A549 treated with dexamethasone at 1 μM for 4 hours (cell line): Measurements from ENCODE around the gene PCGF1. TPM values are rescaled to one million over a fixed set of nuclear protein-coding genes. Genes with fewer than 3 reads are reported as not detected.

Experiments used
- total RNA-seq: library from RNA; stranded (reverse); fragments of 200-300 nt; extraction: Qiagen RNA extraction; gene quantifications from 5 replicates; pipeline ENCODE4 v1.2.3, GENCODE V29; 2022

The PCGF1 gene
- 29.3 to 38.9 TPM (median 31.6 TPM) in 5 replicates for total RNA-seq

DNA sequence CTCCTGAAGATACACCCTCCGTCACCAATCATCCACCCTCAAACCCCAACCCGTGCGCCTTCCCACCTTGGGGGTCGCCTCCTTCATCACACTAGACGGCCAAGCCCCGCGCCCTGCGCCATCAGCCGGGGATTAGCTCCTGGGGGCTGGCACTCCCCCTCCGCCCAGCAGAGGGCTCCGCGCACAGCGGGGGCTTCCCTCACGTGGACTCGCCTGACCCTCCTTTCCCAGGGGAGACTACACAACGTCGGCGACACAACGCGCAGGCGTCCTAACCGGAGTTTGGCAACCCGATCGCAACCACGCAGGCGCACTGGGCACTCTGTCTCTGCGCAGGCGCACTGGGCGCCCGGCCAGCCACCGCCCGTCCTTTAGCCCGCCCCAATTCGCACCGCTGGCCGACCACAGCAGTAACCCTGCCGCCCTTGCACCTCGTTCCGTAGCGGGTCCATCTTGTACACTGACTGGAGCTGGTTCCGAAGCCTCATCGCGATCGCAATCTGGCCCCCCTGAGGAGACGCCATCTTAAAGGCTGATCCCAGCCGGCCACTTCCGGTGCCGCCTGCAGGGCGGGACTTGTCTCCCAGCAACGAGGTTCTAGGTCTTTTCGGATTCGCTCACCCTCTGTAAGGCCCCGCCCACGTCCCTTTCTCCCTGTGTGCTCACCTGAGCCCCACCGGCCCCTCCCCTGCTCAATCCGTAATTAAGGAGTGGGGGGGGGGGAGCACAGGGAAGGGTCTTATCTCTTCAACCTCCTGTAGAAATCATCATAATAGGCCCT, at the start of gene PCGF1:
TSS of gene PCGF1 (minus strand) at position 551 of the 781 bp plus-strand sequence. CDS start at position 524, 27 bp downstream.

DNA sequence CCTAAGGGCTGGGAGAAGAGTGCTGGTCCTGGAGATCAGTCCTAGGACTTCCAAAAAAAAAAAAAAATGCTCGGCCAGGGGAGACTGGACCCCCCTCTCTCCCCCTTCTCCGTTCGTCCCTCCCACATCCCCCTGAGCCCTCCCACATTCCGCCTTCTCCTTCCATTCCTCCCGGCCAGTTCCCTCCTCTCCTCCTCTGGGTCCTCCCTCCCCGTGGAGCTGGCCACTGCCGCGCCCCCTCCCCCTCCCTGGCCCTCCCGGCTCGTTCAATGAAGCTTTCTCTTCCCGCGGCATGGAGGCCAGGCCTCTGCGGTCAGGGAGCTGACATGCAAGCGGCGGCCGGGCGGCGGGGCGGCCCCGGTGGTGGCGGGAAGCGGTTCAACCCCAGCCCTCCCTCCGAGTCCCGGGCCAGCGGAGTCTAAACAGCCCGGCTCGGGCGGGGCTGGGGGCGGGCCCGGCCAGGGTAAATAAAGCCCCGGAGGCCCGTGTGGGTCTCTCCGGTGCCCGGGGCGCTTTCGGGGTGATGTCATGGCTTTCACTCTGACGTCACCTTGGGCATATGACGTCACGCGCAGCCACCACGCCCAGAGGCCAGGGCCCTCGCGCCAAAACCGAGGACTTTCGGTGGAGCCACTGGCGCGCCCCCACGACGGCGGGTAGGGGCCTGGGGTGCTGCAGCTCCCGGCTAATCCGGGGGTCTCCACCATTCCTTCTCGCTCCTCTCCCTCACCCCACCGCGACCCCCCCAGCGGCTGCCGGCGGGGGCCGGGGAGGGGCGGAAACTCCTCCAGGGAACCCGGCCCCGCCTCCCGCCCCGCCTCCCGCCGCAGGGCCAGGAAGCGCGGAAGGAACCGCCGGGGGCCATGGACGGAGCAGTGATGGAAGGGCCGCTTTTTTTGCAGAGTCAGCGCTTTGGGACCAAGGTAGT, 46.7 kb upstream of the PCGF1 start, which contains the start of the genes DOK1 and LOXL3:
TSS of gene DOK1 (plus strand) at position 829 of the 928 bp plus-strand sequence. CDS start at position 864, 35 bp downstream.
TSS of gene LOXL3 (minus strand) at position 51 of the 928 bp plus-strand sequence. CDS start 1,308 bp downstream, outside the sequence.

DNA sequence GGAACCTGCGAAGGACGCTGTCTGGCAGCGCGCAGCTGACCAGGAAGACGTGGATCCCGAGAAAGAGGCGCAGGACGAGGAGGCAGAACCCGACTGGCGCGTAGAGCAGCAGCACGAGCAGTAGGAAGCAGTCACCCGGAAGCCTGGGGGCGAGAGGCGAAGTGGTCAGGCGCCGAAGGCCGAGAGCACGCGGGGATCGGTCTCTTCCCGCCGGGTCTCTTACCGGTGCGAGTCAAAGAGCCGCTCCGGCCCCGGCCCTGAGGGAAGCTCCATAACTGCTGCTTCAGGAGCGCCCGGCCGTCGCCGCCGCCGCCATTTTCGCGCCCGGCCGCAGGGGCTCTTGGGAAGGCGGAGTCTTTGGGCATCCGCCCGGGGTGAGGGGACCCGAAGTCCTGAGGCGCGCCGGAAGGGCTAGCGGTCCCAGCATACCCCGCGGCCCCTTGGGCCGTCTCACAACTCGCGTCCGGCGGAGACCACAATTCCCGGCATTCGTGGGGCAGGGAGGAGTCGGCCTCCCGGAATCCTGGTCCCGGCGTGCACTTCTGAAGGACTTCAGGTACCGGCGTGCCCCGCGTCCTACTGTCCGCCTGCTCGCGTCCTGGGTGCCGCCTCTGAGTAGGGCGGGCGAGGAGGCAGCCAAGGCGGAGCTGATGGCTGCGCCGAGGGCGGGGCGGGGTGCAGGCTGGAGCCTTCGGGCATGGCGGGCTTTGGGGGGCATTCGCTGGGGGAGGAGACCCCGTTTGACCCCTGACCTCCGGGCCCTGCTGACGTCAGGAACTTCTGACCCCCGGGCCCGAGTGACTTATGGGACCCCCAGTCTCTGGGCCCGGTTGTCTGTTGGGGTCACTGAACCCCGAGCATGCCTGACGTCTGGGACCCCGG, 22.1 kb upstream of the PCGF1 start, which contains the start of the genes AUP1 and HTRA2:
TSS of gene AUP1 (minus strand) at position 350 of the 882 bp plus-strand sequence. CDS start at position 273, 77 bp downstream.
TSS of gene HTRA2 (plus strand) at position 577 of the 882 bp plus-strand sequence. CDS start at position 651, 74 bp downstream.

DNA sequence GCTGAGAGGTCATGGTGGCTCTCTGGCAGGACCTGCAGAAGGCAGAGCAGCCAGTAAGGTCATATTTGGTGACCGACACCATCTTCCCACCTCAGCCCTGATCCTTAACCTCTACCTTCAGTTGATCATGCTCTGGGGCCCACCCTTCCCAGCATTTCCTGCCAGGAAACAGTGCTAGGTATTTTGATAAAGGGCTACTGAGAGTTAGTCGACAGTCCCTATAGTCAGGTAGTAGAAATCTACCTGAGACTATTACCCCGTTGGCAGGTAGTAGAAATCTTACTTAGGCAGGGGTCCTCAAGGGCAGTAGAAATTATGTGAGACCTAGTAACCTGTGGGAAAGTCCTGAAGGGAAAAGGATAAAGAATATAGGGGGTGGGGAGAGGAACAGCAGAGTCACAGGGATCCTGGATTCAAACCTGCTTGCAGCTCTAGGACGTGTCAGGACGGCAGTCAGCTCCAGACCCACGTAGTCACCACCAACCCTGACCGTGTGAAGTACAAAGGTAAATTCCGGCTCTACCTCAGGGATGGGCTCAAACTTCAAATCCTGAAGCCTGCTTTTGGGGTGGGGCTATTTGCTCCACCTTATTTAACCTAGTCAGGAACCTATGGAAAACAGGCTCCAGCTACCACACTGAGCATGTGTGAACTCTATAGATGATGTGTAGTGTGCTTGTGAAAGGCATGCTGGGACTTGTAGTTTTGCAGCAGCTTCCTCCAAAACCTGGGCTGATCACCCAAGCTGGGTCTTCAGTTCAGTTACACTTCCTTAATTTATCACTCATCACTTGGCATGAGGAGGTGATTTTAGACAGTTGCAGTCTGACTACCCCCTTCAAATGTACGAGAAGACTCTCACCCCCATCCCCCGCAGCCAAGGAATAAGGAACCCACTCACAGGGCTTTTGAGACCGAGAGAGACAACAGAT, 18.5 kb upstream of the PCGF1 start, which contains the start of gene DQX1:
TSS of gene DQX1 (minus strand) at position 515 of the 932 bp plus-strand sequence. CDS start at position 13, 502 bp downstream.

DNA sequence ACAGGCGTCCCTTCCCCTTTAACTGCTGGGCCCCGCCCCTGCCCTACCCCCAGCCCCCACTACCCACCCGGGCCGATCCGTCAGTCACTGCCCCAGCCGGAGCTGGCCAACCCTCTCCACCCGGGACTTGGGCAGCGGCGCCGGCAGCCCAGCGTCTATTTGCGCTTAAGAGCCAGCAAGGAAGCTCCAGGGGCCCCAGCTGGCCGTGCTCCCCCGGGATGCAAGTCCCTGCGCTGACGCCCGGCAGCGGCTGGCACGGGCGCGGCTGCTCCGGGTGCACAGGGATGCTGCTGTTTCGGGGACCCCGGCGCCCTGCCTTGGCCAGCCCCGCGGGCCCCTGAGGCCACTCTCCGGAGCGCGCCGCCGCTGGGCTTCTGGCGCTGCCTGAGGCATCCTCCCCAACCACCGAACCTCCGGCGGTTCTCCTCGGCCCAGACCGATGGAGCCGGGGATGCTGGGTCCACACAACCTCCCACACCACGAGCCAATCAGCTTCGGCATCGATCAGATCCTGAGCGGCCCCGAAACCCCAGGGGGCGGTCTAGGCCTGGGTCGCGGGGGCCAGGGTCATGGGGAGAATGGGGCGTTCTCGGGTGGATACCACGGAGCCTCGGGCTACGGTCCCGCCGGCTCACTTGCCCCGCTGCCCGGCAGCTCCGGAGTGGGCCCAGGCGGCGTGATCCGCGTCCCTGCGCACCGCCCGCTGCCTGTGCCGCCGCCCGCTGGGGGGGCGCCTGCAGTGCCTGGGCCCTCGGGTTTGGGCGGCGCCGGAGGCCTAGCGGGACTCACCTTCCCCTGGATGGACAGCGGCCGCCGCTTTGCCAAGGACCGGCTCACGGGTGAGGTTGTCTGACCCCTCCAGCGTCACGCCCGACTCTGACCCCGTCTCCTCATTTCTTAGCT, 7.1 kb upstream of the PCGF1 start, which contains the start of gene TLX2:
TSS of gene TLX2 (plus strand) at position 83 of the 903 bp plus-strand sequence. CDS start at position 440, 357 bp downstream.

DNA sequence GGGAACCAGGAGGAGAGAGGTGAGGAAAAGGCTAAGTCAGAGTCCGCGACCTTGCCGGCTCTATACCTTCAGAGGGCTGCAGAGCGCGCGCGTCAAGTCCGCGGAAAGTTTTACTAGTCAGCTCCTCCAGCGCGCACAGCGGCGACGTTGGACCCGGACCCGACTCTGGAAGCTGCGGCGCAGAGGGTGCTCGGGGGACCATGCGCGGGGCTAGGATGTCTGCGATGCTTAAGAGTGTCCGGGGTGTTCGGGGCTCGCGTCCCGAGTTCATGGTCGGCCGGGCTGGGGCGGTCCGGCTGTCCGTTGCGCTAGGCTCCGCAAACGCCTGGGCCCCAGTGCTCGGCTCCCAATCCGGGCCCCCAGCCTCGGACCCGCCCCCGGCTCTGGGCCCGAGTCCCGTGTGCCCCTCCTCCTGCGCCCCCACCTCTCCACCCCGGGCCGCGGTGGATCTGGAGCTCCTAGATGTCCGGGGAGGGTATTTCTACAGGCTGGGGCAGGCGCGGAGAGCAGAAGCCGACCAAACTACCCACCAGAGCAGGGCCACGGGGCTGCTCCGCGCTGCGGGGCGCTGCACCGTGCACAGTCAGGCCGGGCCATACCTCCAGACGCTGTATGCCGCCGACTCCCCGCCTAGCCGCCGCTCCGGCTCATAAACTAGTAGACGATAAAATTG, 8.1 kb downstream of the PCGF1 start, which contains the start of gene LBX2:
TSS of gene LBX2 (minus strand) at position 337 of the 673 bp plus-strand sequence. CDS start at position 271, 66 bp downstream.

DNA sequence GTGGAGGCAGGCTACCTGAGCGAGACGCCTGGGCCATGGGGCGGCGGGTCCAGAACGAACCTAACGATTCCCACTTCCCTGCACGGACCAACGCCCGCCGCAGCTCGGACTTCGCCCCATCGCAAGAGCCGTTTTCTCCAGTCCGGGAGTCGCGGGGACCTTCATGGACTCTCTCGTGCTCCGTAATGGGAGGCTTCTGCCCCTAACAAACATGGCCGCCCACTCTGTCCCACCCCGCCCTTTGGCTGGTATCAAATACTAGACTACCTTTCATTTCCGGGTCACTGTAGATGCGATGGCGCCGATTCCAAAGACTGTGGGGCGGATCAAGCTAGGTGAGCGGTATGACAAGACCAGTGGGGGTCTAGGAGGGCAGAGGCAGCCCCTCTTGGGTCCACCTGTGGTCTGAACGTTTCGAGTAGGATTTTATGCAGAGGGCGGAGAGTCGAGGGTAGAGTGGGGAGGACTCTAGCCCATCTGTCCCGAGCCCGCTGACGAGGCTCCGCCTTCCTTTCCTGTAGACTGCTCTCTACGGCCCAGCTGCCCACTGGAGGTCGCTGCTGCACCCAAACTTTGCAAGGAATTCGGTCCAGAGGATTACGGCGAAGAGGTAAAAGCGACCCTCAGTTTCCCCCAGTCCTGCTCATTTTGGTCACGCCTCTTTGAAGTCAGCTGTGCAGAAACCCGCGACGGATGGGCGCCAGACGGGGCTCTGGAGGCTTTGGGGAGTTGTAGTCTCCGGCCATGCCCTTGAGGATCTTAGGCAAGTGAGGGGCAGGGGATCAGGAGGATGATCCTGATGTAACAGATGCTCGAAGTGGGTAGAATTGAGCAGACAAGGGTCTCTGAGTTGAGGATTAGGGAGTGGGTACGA, 24.5 kb downstream of the PCGF1 start, which contains the start of the genes CCDC142 and TTC31:
TSS of gene CCDC142 (minus strand) at position 198 of the 874 bp plus-strand sequence. CDS start at position 37, 161 bp downstream.
TSS of gene TTC31 (plus strand) at position 281 of the 874 bp plus-strand sequence. CDS start at position 296, 15 bp downstream.

DNA sequence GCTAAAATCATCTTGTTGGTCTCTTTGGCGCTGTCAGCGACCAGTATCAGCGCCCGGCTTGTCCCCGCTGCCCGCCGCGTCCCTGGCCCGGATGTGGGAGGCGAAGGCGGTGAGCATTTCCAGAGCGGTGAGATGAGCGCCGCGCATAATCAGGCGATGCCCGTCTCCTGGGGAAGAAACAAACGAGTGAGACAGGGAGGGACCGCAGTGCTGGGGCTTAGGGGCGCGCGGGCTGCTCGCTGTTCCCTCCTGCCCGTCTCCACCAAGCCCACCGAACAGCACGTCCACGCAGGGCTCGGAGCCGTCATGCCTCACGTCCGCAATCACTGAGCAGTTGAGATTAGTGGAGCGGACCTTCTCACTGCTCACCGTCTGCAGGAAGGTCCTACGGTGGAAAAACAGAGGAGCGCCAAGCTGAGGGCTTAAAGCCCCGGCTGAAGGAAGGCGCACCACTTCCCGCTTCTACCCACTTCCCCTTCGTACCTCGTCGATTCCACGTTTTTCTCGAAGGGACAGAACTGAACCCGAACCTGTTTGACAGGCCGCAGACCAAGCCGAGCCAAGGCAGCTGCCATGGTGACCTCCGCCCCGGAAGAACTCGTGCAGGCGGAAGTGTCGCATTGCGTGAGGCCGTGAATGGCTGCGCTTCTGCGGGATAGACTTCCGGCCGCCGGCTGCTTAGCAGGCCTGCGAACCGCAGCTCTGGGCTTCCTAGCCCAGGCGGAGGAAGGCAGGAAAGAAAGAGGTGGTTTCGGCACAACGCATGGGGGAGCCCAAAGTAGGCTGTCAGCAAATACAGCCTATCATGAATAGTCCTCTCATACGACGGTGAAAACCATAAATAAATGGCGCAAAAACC, 35.2 kb downstream of the PCGF1 start, which contains the start of gene MRPL53:
TSS of gene MRPL53 (minus strand) at position 595 of the 859 bp plus-strand sequence. CDS start at position 575, 20 bp downstream.

DNA sequence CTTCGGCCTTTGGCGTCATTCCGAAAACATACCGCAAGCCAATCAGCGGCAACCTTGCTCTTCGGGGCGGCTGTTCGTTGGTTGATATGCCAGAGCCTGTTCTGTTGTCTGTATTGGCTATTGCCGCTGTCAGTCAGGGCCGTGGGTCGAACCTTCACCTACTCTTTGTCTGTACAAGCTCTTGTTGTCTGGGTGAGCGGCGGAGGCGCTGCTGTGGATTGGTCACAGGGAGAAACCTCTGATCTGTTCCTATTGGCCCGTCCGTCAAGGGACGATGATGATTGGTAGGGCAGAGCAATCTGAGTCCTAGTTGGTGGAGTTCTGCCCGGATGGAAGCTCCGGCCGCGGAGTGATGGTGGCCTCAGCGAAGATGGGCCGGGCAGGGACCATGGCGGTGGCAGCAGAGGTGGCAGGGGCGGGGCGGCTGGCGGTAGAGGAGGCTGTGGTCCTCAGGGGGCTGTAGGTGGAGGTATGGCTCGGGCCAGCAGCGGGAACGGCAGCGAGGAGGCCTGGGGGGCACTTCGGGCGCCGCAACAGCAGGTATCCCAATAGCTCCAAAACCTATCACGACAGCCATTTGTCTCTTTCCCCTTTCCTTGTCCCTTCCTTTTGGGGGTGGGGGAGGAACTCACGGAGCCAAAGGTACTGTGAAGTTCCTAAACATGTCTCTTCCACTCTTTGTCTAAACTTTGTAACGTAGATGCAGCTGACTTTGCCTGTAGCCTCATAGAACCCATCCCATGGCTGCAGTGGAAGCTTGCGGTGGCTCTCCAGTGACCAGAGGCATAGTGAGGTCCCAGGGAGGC, 49.2 kb downstream of the PCGF1 start, which contains the start of gene WBP1:
TSS of gene WBP1 (plus strand) at position 307 of the 806 bp plus-strand sequence. CDS start at position 472, 165 bp downstream.

Other genes with a start within 250 kb of the PCGF1 start
- gene SLC4A5, start 164.3 kb downstream of the PCGF1 start, total RNA-seq = 0.15 to 0.34 TPM (median 0.28 TPM) in 5 replicates
- gene DCTN1, start 127.4 kb downstream of the PCGF1 start, total RNA-seq = 108 to 168 TPM (median 160 TPM) in 5 replicates
- 3.3 to 3.7 TPM (median 3.6 TPM) in 5 replicates for gene C2orf81, start 86.1 kb downstream of the PCGF1 start, total RNA-seq
- 75.2 to 80.4 TPM (median 77.7 TPM) in 5 replicates for gene WDR54, start 86.0 kb downstream of the PCGF1 start, total RNA-seq
- 14.2 to 25.4 TPM (median 23.2 TPM) in 5 replicates for gene RTKN, start 65.8 kb downstream of the PCGF1 start, total RNA-seq
- 42.3 to 51.4 TPM (median 47.4 TPM) in 5 replicates for gene INO80B, start 52.6 kb downstream of the PCGF1 start, total RNA-seq
- 44.4 to 86.4 TPM (median 77.7 TPM) in 5 replicates for gene WBP1, start 49.3 kb downstream of the PCGF1 start, total RNA-seq
- 37.2 to 52.8 TPM (median 51.3 TPM) in 5 replicates for gene MOGS, start 42.3 kb downstream of the PCGF1 start, total RNA-seq
- gene MRPL53, start 35.0 kb downstream of the PCGF1 start, total RNA-seq = 108 to 154 TPM (median 133 TPM) in 5 replicates
- gene CCDC142, start 24.7 kb downstream of the PCGF1 start, total RNA-seq = 6.6 to 14.5 TPM (median 12.6 TPM) in 5 replicates
- 10.6 to 16.6 TPM (median 15.0 TPM) in 5 replicates for gene TTC31, start 24.6 kb downstream of the PCGF1 start, total RNA-seq
- 2.7 to 3.7 TPM (median 3.0 TPM) in 5 replicates for gene LBX2, start 8.1 kb downstream of the PCGF1 start, total RNA-seq
- gene TLX2, start 6.8 kb upstream of the PCGF1 start, total RNA-seq = 0.17 to 0.31 TPM (median 0.21 TPM) in 5 replicates
- 0.07 to 0.15 TPM (median 0.08 TPM) in 3 of 5 replicates, not detected in the others for gene DQX1, start 18.5 kb upstream of the PCGF1 start, total RNA-seq
- gene AUP1, start 22.0 kb upstream of the PCGF1 start, total RNA-seq = 176 to 254 TPM (median 231 TPM) in 5 replicates
- gene HTRA2, start 22.2 kb upstream of the PCGF1 start, total RNA-seq = 31.4 to 39.0 TPM (median 38.8 TPM) in 5 replicates
- gene LOXL3, start 46.2 kb upstream of the PCGF1 start, total RNA-seq = 0.22 to 0.58 TPM (median 0.35 TPM) in 5 replicates
- gene DOK1, start 47.0 kb upstream of the PCGF1 start, total RNA-seq = 3.5 to 5.2 TPM (median 4.4 TPM) in 5 replicates
- not detected in 5 replicates for gene M1AP, start 140.6 kb upstream of the PCGF1 start, total RNA-seq
- gene SEMA4F, start 146.6 kb upstream of the PCGF1 start, total RNA-seq = 8.4 to 13.4 TPM (median 11.8 TPM) in 5 replicates